C4-2B (cell line): ENCODE measurements around the gene NOCT.

Experiments used
- CTCF ChIP-seq: fragments of 450-650 bp; conservative IDR thresholded peaks from 2 replicates; pipeline ENCODE4 v1.5.1; 2017; ENCODE audit warnings: mild to moderate bottlenecking
- ZFX ChIP-seq: fragments of 450-650 bp; IDR thresholded peaks from 2 replicates; pipeline ENCODE4 v1.6.1; 2017

DNA sequence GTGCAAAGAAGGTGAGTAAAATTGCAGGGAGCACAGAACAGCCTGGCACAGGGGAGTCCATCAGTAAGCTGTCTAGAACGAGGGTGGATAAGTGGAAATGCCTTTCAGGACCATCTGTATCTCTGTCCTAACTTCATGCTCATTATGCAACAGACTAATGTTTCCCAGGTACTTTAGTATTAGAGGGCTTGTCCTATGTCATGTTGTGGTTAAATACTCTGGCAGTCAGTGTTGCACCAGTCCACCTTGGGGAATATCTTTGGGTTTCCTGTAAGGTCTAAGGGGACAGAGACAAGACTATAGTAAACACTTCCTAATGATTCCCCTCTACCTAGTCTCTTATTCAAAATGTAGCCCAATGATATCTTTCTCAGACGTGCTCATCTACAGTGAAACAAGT, 21.3 kb downstream of the NOCT start:
- TF ChIP-seq CTCF (no peak), ZFX (no peak)
